CD4-positive, alpha-beta T cell treated with Interleukin-4 for 4 hours (primary cell): ENCODE data around the gene TLR4.

ENCODE experiments used
- DNase-seq: peaks from one replicate; pipeline ENCODE4 v3.0.0-alpha.2; 2020

The TLR4 gene

GRCh38 chr9:117704024-117704575, at the start of gene TLR4:
TLR4 (plus strand) TSS chr9:117704403; CDS start chr9:117704473, 70 bp downstream.
- peak; percentile 15 for DNase-seq

DNA sequence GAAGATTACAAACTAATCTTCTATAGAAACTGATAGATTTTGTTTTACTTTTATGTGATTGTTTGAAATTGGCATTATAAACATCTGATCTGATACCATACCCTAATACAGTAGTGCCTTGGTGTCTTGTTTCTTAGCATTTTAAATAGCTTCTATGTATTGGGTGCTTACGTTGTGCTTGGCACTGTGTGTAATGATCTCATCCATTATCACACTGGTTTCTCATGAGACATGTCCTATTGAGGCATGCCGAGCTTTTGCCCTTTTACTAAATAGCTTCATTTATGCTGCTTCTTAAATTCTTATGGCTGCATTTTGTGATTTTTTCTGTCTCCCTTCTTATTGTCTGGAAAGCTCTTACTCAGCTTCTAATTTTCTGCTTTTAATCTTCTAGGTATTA, 48.2 kb upstream of the TLR4 start:
- no peak for DNase-seq

- DNase-seq: no peak
Measured at GRCh38 chr9:117662651-117663050, 41.6 kb upstream of the TLR4 start.

DNA sequence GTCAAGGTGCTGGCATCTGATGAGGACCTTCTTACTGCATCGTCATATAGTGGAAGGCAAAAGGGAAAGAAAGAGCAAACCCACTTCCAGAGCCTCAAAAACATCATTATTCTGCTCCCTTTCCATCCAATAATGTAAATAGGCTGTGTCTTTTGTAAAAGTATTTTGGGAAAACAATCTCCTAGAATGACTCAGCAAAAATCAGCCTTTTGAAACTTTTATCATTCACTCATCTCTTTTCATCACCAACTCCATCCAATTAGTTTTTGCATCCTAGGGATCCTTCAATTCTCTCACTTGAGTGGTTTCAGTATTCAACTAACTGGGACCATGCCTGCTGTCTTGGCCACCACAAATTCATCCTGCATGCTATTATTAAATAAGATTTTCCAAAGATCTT, 39.8 kb upstream of the TLR4 start:
- no peak for DNase-seq

DNA sequence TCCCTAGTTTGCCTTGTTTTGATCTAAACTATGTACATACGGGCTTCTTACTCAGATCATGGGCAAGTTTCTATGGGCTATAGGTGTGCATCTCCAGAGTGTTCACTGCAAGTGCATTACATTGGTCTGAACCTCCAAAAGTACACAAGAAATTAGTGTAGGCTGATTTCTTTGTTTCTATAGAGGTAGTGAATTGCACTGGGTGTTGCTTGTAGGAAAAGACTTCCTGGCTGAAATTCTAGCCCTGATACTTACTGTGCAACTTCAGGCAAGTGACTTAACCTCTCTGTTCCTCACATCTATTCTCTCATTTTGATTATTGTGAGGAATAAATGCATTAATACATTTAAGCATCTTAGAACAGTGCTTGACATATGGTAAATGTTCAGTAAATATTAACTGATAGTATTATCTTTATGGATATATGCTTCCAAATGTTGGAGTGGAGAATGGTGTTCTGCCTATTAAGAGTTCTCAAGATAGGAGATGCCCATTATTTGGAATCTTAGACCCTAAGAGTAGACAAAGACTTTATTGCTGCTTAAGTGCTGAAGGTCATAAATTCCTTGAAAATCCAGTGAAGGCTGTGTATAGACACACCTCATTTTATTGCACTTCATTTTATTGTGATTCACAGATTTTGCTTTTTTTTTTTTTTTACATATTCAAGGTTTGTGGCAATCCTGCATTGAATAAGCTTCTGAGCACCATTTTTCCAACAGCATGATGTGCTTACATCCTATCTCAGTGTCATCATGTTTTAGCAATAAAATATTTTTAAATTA, 38.4 kb upstream of the TLR4 start:
- DNase-seq: no peak

DNA sequence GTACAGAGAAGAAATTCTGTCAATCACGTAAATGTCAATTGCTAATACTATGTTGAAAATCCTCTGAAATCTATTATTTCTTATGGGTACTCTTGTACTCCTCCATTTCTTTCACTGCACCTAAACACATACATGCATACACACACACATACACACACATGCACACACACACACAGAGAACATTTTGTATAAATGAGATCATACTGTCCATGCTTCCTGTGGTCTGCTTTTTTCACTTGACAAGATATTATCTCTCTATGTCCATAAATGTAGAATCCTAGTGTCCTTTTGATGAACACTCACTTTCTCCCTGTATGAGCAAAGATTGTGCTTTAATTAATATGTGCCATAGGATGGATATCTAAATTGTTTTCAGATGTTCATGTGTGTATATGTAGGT, 32.7 kb upstream of the TLR4 start:
- DNase-seq: no peak

DNA sequence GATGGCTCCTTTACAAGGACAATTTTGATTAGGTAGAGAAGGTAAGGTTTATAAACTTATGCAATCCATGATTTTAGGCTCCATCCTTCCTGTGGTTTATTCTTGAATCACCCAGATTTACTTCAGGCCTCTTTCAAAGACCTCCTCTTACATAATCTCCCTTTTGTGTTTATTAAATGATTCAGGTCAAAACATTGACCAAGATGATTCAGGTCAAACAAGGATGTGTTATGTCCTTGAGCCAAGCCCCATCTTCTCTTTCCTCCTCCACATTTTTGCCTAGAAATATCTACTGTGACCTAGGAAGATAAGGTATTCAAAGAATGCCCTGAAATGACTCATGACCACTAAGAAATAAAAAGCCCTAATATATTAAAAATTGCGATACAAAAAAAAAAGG, 31.8 kb upstream of the TLR4 start:
- no peak for DNase-seq

DNA sequence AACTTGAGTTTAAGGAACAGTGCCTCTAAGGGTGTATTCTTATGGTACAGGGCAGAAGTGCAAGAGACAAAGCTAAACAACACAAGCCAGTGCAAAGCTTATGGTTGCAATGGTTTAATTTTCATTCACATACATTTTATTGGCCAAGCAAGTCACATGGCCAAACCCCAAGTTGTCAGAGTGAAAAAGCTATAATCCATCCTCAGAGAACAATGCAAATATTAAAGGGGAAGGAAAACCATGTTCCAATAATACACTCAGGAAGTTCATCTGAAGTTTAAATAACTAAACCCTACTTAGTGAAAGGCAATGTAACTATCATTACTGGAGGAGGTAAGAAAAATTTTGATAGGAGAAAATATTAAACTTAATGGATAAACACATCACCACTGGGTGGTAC, 26.6 kb upstream of the TLR4 start:
- DNase-seq: no peak

DNA sequence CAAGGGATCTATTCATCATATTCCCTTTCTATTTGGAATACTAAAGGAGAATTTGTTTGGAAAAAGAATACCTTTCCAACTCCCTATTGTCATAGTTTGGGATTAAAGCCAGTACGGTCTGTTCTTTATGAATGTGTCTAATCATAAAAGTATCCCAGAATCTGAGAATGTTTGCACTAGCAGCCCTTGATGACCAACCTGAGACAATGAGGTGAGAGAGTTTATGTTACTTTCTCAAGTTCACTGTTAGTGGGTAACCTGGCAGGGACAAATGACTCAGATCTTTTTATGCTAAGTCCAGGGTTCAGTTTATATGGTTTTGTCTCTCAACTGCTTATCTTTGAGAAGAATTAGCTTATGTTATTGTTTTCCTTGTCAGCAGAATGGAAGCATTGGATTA, 25.3 kb upstream of the TLR4 start:
- DNase-seq: no peak

- DNase-seq: no peak
Measured at GRCh38 chr9:117679416-117679815, 24.8 kb upstream of the TLR4 start.

DNA sequence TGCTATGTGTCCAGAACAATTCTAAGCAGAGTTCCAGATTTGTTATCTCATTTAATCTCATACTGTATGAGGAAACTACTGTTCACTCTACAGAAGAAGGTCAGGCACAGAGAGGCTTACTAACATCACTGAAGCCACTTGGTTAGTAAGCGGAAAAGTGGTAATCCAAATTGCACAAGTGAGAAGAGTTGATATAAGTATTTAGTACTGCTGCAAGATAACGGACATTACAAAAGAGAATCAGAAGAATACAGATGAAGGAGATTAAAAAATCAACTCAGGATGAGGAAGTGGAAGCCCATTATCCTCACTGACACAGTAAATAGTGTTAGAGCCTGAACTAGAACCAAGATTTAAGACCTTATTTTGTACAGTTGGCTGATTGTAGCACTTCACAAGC, 22.3 kb upstream of the TLR4 start:
- no peak for DNase-seq

GRCh38 chr9:117682955-117683710, 21.1 kb upstream of the TLR4 start:
- no peak for DNase-seq

DNA sequence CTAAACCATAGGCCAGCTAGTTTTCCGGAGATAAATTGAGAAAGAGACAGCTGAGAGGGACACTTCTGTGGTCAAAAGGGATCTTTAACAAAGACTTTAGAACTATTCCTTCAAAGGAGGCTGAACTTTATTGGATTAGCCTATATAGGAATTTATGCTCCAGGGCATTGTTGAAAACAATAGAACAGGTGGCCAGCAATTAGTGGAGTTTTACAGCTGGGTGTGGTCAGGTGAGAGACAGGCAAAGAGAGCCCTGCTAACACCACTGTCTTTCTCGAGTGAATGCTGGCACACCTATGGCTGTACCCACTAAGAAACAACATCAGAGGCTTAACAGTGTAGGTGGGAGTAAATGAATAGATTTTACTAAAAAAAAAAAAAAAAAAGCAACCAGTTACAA, 16.7 kb upstream of the TLR4 start:
- no peak for DNase-seq

- DNase-seq: no peak
Measured at GRCh38 chr9:117691367-117691766, 12.8 kb upstream of the TLR4 start.

GRCh38 chr9:117696154-117696553, 8.0 kb upstream of the TLR4 start:
- DNase-seq: no peak

- DNase-seq: no peak
Measured at GRCh38 chr9:117697046-117697445, 7.2 kb upstream of the TLR4 start.

- no peak for DNase-seq
Measured at GRCh38 chr9:117703537-117703936, 666 bp upstream of the TLR4 start.

- no peak for DNase-seq
Measured at GRCh38 chr9:117704597-117704996, 394 bp downstream of the TLR4 start.

- no peak for DNase-seq
Measured at GRCh38 chr9:117705386-117705785, 1.2 kb downstream of the TLR4 start.

DNA sequence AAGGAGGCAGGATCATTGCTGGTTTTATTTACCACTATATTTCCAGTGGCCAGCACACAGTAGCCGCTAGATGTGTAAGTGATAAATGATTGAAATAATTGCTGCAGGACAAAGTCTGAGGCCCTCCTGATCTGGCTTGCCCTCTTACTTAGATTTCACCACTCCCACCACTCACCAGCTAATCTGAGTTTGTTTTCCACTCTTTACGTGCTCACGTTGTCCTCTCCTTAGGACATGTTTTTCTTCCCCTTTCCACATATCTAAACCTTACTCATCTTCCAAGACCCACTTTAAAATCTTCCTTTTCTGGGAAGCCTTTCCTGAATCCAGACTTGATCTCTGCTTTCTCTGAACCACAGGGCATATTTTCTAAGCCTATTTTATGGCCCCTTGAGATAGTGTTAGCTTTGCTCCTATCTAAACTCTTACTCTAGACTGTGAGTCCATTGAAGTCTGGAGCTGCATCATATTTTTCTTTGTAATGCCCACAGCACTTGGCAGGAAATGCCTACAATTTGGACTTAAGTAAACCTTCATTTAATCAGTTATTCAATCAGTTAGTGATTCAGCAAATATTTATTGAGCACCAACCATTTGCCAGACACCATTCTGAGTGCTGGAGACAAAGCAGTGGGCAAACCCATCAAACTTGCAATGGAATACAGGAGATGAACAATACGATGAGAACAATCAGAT, 2.4 kb downstream of the TLR4 start:
- no peak for DNase-seq

DNA sequence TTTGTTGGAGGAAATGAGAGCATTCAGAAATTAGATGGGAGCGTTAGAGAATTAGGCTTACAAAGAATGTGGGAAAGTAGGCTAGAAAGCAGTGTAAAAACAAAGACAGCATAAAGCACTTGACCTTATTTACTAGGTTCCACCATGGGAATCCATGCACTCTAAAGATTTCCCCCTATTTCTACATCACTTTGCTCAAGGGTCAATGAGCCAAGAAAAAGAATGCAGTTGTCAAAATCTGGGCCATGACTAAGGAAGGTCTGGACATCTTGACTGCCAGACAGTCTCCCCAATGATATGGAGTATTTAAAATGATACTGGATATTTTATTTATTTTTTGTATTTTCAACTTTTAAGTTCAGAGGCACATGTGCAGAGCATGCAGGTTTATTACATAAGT, 3.4 kb downstream of the TLR4 start:
- DNase-seq: no peak

DNA sequence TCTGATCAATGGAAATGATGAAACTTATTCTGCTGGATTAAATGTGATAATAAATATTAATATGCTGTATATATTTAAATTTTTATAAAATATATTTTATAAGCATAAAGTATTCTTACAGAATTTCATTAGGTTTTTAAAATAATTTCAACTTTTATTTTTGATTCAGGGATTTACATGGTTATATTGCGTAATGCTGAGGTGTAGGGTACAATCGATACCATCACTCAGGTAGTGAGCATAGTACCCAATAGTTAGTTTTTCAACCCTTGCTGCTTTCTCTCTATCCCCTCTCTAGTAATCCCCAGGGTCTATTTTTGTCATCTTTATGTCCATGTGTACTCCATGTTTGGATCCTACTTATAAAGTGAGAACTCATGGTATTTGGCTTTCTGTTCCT, 5.7 kb downstream of the TLR4 start:
- no peak for DNase-seq

- DNase-seq: no peak
Measured at GRCh38 chr9:117714282-117714681, 10.1 kb downstream of the TLR4 start.
